COR-L47 (cell line): ENCODE results near the gene POLG.

ENCODE experiments used
- DNase-seq: peaks from one replicate; lab custom pipeline; 2025; lab: John Stamatoyannopoulos, UW

POLG gene

DNA sequence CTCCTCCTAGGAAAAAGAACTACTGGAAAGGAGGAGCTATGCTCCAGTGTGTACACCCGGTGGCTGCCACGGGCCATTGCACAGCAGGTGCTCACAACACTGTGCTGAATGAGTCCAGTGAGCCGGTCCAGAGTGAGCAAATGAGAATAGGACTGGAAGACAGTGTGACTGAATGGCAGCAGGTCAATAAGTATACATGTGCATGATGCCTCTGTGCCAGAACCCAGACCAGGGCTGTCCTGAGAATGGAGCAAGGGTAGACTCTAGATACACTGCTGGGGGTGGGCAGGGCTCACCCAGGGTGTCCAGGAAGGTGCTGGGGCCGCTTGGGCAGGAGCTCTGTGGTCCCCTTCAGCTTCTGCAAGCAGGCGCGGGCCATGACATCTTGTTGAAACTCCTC is 8.3 kb downstream of the POLG start:
- DNase-seq, result no peak

GRCh38 chr15:89325039-89325803 is 9.4 kb downstream of the POLG start:
- DNase-seq, result no peak

DNA sequence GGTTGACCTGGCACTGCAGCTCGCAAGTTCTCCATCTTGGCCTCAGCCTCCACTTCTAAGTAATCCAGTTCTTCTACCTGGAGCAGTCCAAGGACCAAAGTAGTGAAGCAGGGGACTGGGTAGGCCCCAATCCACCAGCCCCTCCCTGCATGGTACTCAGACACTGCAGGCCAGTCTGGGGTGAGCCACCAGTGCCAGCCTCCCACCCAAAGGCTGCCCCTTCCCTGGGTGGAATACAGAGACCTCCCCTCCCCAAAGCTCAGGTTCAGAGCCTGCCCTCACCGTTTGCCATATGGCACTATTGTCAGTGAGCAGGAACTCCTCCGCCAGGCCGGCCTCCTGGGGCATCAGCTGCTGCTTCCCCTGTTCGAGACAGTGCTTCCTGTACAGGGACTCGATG is 10.8 kb downstream of the POLG start:
- DNase-seq, result no peak

DNA sequence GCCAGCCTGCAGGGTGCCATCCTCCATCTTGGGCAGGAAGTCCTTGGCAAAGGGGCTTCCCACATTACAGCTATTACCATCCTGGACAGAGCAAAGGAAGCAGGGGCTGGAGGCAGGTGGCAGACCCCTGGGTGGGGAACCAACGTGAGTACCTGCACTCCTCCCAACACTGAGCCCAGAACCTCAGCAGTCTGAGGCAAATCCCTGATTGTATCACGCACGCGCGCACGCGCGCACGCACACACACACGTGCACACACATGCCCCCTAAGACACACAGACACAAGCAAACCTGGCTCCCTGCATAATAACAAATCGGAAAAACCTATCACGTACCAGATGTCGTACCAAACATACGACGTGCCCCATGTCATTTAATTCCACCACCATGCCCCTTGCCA is 11.8 kb downstream of the POLG start:
- no peak for DNase-seq

DNA sequence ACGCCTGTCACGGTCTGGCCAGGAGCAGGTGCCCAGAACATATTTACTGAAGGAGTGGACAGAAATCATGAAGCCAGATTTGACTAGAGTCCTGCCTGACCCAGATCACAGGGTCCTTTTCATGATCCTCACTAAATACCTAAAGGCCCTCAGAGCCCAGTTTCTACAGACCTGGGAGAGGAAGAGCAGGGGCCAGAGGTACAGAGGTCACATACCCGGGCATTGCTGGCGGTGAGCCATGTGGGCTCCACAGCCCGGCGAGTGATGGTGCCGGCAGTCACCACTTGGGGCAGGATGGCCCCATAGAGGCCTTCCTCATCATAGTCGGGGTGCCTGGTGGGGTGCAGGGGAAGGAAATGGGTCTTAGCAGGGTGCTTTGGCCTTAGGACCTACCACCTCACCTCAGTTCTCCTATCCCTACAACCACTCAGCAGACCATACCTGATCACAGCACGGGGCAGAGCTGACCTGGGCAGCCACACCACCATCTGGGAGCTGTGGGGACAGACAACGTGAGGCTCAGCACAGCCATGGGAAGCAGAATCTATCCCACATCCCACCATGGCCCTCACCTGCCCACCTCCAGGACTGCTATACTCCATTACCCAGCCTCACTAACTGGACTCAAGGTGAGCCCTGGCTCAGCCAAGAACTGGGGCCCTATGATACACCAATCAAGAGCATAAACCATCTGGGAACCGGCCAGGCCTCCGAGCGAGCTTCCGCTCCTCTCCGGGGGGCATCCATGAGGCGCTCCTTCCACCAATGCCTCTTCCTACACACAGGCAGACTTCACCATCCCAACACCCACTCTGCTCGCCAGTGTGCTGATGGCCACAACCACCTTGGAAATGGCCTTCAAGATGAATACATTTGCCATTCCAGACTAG is 12.9 kb downstream of the POLG start:
- no peak for DNase-seq

GRCh38 chr15:89320200-89320599 is 14.4 kb downstream of the POLG start:
- no peak for DNase-seq

DNA sequence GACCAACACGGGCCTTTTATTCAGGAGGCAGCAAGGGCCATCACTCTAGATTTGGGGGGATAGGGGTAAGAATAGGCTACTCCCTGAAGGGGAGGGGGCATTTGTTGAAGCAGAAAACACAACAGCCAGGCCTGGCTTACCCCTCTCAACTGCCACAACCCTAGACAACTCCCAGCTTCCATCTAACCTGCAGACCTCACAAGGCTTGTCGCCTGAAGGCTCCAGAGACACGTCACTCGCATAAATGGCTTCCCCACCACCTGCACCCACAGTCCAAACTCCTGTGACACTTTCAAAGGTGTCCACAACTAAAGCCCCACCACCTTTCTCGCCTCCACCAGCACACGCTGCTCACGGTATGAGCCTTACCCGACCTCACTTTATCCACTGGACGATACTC is 14.9 kb downstream of the POLG start:
- no peak for DNase-seq

- no peak for DNase-seq
Observed at GRCh38 chr15:89317186-89317720, 17.4 kb downstream of the POLG start.

DNA sequence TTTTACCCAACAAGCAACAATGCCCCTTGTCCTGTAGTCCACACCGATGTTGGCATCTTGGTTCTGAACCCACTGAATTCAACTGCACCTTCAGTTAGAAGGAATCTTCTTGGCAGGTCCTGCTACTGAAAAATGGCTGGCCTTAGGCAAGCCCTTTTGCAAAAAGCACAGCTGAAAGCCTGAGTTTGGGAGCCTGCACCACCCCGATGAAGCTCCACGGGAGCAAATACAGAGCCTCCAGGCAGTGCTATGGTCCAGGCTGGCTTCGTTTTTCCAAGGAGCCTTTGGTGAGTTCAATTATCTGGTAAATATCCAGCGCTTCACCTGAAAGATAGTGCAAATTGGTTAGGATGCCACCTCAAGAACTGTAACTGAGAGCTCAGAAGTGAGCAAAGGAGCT is 18.1 kb downstream of the POLG start:
- DNase-seq, result no peak

DNA sequence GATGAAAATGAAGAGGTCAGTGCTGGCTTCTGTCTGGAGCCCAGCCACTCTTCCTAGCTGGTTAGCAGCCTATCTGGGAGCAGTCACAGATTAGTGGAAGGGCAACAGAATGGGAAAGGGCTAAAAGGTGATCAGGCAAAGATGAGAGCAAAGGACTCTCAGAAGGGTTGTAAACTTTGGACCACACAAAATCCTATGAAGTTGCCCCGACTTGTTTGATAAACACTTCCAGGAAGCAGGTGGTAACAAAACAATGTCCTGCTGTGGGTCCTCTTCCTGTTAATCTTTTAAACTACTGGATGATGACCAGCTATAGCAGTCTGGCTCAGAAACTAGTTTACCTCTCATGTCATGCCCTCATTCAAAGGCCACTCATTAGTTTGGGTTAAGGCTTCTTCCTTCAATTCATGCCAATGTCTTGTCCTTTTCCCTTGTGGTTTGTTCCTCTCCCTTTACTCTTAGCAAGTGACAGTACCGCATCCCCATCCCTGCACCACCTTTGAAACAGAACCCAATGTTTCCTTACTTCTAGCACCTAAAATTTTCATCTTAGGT is 19.2 kb downstream of the POLG start:
- no peak for DNase-seq

DNA sequence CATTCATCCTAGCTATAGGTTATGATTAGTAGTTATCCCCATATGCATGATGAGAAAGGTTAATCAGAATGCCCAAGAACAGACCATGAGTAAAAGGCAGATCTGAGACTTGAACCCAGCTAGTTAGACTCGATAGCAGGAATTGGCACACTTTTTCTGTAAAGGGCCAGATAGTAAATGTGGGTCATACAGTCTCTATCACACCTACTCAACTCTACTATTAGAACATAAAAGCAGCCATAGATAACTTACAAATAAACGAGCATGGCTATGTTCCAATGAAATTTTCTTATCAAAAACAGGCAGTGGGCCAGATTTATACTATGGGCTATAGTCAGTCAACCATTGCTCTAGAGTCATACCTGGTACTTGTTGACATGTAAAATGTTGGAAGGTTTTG is 24.6 kb downstream of the POLG start:
- no peak for DNase-seq

DNA sequence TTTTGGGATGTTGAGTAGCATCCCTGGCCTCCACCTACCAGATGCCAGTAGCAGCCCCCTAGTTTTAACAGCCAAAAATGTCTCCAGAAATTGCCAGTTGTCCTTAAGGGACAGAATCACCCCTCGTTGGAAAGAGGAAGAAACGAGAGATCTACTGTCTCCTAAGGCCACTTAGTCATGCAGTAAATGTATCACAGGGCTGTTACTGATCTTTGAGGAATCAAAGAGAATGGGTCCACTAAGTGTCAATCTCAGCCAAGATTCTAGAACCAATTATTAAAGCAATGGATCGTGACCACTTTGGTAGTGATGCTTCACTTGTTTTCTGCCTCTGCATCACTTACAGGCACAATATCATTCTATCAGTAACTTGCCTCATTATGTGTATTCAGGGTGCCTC is 26.4 kb downstream of the POLG start:
- no peak for DNase-seq

- DNase-seq, result no peak
Observed at GRCh38 chr15:89307791-89308190, 26.8 kb downstream of the POLG start.

DNA sequence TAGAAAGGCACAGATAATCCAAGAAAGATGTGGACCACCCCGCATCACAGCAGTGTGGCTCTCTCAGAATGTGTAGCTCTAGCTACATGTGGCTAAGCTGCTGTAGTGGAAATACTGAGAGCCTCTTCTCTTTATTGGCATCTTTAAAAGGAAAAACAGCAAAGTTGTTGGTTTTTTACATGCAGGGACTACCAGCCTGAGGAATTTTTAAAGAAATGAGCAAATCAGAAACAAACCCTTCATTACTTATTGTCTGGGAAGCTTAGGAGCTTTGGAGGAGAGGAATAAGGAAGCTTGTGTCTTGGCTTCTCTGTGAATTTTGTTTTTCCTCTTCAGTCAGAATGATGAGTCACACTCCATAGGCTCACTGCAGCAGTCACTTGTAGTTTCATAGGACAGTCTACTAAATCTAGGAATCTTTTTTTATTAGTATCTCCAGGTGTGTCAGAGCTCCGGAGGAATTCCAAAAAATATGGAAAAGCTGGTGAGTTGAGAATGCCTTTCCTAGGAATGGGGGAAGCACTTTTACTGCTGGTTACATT is 27.5 kb downstream of the POLG start:
- DNase-seq, result no peak

- DNase-seq, result no peak
Observed at GRCh38 chr15:89305395-89305794, 29.2 kb downstream of the POLG start.

DNA sequence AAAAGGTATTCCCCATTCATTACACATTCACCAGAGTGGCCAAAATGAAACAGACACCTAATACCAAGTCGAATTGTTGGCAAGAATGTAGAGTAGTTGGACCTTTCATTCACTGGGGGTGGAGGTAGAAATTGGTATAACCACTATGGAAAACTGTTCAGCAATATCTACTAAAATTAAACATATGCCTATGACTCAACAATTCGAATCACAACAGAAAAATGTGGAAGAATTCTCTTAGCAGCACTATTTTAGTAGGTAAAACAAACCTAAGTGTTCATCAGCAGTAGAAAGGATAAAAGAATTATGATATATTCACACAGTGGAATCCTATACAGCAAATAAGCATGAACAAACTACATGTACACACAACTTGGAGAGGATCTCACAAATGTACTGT is 30.6 kb downstream of the POLG start:
- no peak for DNase-seq

- no peak for DNase-seq
Observed at GRCh38 chr15:89301304-89302089, 33.1 kb downstream of the POLG start.

DNA sequence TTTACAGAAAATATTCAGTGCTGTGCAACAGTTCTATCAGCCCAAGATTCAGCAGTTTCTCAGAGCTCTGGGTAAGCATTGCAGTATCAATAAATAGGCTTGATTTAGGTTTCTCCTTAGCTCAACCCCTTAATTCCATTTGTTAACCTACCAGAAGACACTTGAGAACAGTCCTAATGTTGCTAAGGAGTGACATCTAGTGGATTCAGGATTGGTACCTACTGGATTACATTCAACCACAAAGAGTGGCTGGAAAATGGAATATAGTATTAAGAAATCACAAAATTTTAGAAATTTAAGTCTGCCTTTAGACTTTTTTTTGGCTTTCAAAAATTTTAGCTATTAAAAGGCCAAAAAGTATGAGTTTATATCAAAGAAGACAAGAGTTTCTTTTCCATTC is 34.7 kb downstream of the POLG start:
- no peak for DNase-seq

- no peak for DNase-seq
Observed at GRCh38 chr15:89293012-89293411, 41.6 kb downstream of the POLG start.

DNA sequence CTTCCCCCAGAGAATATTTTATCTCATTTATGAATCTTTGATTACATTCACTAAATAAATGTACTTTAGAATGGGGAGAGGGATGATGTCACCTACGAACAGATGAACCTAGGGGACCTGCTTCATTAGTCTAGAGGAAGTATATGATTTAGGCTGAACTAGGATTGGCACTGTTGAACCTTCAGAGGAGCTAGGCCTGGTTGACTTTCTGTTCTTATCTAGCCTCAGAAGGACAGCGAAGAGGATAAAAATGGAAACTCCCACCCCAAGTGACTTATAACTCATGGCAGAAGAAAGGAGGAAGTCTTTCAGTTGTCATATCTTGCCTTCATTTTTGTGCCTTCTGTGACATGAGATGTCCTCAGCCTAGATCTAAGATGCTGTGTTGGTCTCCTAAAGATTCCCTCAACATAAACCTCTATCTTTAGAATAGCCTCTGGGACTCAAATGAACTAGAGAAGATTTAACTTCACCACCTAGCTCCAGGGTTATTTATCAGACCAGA is 42.6 kb downstream of the POLG start:
- no peak for DNase-seq

- no peak for DNase-seq
Observed at GRCh38 chr15:89283201-89283600, 51.4 kb downstream of the POLG start.

GRCh38 chr15:89282631-89283030 is 52.0 kb downstream of the POLG start:
- no peak for DNase-seq
